MM.1S (cell line): Measurements from ENCODE around the gene SLC7A6.

ENCODE experiments used
- EZH2 ChIP-seq: fragments of 300-600 bp; sonication (generic); optimal IDR thresholded peaks from 2 replicates; pipeline ENCODE3; 2017; ENCODE audit warnings: low read depth, mild to moderate bottlenecking, antibody characterized with exemption, low read length, mixed read lengths
- TF ChIP-seq, protein P1 (sequence below): fragments of 300-600 bp; sonication (generic); IDR thresholded peaks from 2 replicates; pipeline ENCODE4 v1.5.1; 2016; ENCODE audit warnings: antibody characterized with exemption, low read length, mixed read lengths

GRCh38 chr16:68298907-68299561, 34.7 kb downstream of the SLC7A6 start:
- TF ChIP-seq, protein P1, sequence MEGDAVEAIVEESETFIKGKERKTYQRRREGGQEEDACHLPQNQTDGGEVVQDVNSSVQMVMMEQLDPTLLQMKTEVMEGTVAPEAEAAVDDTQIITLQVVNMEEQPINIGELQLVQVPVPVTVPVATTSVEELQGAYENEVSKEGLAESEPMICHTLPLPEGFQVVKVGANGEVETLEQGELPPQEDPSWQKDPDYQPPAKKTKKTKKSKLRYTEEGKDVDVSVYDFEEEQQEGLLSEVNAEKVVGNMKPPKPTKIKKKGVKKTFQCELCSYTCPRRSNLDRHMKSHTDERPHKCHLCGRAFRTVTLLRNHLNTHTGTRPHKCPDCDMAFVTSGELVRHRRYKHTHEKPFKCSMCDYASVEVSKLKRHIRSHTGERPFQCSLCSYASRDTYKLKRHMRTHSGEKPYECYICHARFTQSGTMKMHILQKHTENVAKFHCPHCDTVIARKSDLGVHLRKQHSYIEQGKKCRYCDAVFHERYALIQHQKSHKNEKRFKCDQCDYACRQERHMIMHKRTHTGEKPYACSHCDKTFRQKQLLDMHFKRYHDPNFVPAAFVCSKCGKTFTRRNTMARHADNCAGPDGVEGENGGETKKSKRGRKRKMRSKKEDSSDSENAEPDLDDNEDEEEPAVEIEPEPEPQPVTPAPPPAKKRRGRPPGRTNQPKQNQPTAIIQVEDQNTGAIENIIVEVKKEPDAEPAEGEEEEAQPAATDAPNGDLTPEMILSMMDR: no peak
- no peak for TF ChIP-seq EZH2
